MM.1S (cell line): ENCODE data around the gene CDKN2B-AS1.

Experiments
- DNase-seq: peaks from one replicate; pipeline ENCODE4 v3.0.0-alpha.2; 2015
- H2AFZ ChIP-seq: fragments of 300-600 bp; sonication (generic); 2 replicates; pipeline ENCODE4 v1.6.0; 2016; ENCODE audit warnings: antibody characterized with exemption, low read length
- H3F3A ChIP-seq: fragments of 300-600 bp; sonication (generic); 2 replicates; pipeline ENCODE4 v1.6.1; 2016; ENCODE audit warnings: mild to moderate bottlenecking, antibody characterized with exemption, low read length, moderate library complexity, mixed read lengths; ENCODE audit not compliant: insufficient read depth
- H3K27ac ChIP-seq: fragments of 300-600 bp; sonication (generic); 2 replicates; pipeline ENCODE4 v1.5.1; 2016; ENCODE audit warnings: mild to moderate bottlenecking, low read length
- H3K27me3 ChIP-seq: fragments of 300-600 bp; sonication (generic); replicated peaks from 2 replicates; pipeline ENCODE4 v1.6.0; 2016; ENCODE audit warnings: low read length; ENCODE audit not compliant: insufficient read depth
- H3K36me3 ChIP-seq: fragments of 300-600 bp; sonication (generic); replicated peaks from 2 replicates; pipeline ENCODE4 v1.6.1; 2016; ENCODE audit warnings: mild to moderate bottlenecking, low read length, mixed read lengths; ENCODE audit not compliant: insufficient read depth
- H3K4me1 ChIP-seq: fragments of 300-600 bp; sonication (generic); 2 replicates; pipeline ENCODE4 v1.6.1; 2016; ENCODE audit warnings: low read length, mixed read lengths
- H3K4me2 ChIP-seq: fragments of 300-600 bp; sonication (generic); 2 replicates; pipeline ENCODE4 v1.6.0; 2016; ENCODE audit warnings: low read depth, low read length
- H3K4me3 ChIP-seq: fragments of 300-600 bp; sonication (generic); 2 replicates; pipeline ENCODE4 v1.5.1; 2016; ENCODE audit warnings: low read length, mixed read lengths
- H3K79me2 ChIP-seq: fragments of 300-600 bp; sonication (generic); 2 replicates; pipeline ENCODE4 v1.6.1; 2016; ENCODE audit warnings: mixed run types, low read length, mixed read lengths
- H3K9ac ChIP-seq: fragments of 300-600 bp; sonication (generic); 2 replicates; pipeline ENCODE4 v1.6.1; 2016; ENCODE audit warnings: low read length, mixed read lengths
- H3K9me2 ChIP-seq: fragments of 300-600 bp; sonication (generic); replicated peaks from 2 replicates; pipeline ENCODE4 v1.6.1; 2016; ENCODE audit warnings: mild to moderate bottlenecking, low read length, mixed read lengths; ENCODE audit not compliant: insufficient read depth
- H3K9me3 ChIP-seq: fragments of 300-600 bp; sonication (generic); replicated peaks from 2 replicates; pipeline ENCODE4 v1.6.1; 2016; ENCODE audit warnings: mild to moderate bottlenecking, low read length, mixed read lengths; ENCODE audit not compliant: insufficient read depth
- H4K20me1 ChIP-seq: fragments of 300-600 bp; sonication (generic); 2 replicates; pipeline ENCODE4 v1.6.1; 2016; ENCODE audit warnings: mild to moderate bottlenecking, low read length, moderate library complexity, mixed read lengths; ENCODE audit not compliant: insufficient read depth
- EZH2 ChIP-seq: fragments of 300-600 bp; sonication (generic); optimal IDR thresholded peaks from 2 replicates; pipeline ENCODE3; 2017; ENCODE audit warnings: low read depth, mild to moderate bottlenecking, antibody characterized with exemption, low read length, mixed read lengths
- EZH2phosphoT487 ChIP-seq: fragments of 300-600 bp; sonication (generic); IDR thresholded peaks from 2 replicates; pipeline ENCODE4 v1.6.1; 2018; ENCODE audit warnings: antibody characterized with exemption, low read length
- TF ChIP-seq, protein P1 (sequence below): fragments of 300-600 bp; sonication (generic); IDR thresholded peaks from 2 replicates; pipeline ENCODE4 v1.5.1; 2016; ENCODE audit warnings: antibody characterized with exemption, low read length, mixed read lengths

CDKN2B-AS1 gene

DNA sequence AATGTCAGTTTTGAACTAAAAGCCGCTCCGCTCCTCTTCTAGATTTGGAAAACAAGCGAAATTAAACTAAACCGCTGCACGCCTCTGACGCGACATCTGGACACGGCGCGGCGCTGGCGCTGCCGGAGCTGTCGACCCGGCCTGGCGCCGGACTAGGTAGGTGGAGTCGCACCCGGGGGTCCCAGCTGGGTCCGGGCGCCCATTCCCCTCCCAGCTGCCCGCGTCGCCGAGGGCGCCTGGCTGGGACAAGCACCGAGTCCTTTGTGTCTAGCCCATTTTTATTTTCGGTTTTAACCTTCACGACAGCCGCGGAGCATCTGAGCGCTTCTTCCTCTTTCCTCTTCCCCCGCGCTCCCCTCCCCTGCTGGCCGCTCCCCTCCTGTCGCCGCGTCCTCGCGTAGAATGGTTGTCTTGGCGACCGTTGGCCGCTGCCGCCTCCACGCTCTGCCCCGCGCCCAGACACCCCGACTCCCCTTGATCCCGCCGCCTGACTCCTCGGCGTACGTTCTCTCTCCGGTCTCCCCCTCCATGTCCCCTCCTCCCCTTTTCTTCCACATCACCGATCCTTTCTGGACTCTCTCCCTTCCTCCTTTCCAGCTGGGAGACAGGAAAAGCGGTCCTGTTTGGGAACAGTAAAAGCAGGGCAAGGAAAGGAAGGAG, 545 bp downstream of the CDKN2B-AS1 start:
- Histone ChIP-seq H3K4me3 (no peak overlapping the region), H2AFZ (no peak overlapping the region), H3K9ac (no peak overlapping the region), H3F3A (no peaks in the 10 kb centered on the region), H3K79me2 (no peaks in the 10 kb centered on the region), H3K9me3 (no peaks in the 10 kb centered on the region), H3K27me3 (no peaks in the 10 kb centered on the region), H4K20me1 (no peaks in the 10 kb centered on the region), H3K4me1 (no peaks in the 10 kb centered on the region), H3K9me2 (no peaks in the 10 kb centered on the region), H3K27ac (peak overlapping the region; percentile 16; the same call in 1 of the 2 replicates), H3K4me2 (no peak overlapping the region), H3K36me3 (no peaks in the 10 kb centered on the region)
- TF ChIP-seq EZH2, result no peak
- TF ChIP-seq EZH2phosphoT487, result no peak
- TF ChIP-seq, protein P1, sequence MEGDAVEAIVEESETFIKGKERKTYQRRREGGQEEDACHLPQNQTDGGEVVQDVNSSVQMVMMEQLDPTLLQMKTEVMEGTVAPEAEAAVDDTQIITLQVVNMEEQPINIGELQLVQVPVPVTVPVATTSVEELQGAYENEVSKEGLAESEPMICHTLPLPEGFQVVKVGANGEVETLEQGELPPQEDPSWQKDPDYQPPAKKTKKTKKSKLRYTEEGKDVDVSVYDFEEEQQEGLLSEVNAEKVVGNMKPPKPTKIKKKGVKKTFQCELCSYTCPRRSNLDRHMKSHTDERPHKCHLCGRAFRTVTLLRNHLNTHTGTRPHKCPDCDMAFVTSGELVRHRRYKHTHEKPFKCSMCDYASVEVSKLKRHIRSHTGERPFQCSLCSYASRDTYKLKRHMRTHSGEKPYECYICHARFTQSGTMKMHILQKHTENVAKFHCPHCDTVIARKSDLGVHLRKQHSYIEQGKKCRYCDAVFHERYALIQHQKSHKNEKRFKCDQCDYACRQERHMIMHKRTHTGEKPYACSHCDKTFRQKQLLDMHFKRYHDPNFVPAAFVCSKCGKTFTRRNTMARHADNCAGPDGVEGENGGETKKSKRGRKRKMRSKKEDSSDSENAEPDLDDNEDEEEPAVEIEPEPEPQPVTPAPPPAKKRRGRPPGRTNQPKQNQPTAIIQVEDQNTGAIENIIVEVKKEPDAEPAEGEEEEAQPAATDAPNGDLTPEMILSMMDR, result no peak
- DNase-seq, result no peak

DNA sequence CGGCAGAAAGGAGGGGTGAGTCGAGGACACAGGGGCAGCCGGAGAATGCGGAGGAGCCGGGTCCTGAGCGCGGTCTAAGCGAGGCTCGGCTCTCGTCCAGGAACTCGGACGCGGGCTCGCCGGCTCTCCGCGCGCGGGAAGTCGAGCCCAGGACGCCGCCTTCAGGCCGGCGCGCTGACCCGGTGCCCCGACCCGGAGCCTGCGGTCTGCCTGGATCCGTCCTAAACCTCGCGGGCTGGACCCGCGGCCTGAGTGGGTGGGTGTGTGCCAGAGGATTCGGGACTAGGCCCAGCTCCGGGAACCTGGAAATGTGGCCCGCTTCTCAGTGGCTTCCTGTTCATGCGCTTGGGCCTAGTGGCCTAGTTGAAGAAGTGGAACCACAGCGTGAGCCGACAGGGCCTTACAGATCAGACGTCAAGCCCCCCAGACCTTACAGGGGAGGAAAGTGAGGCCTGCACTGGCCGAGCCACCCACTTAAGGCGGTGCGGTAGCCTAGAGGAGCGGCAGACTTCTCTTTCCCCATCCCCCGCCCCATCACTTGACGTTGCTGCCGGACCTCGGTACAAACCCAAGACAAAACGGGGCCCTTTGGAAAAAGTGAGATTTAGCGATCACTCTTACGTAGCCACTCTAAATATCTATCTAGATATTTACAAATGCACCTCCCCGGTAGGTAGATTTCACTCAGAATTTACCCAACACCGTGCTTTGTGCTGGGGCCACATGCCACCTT, 1.2 kb downstream of the CDKN2B-AS1 start:
- no peak overlapping the region for H3K4me2 ChIP-seq
- H3K27me3 ChIP-seq, result no peaks in the 10 kb centered on the region
- no peak overlapping the region for H3K9ac ChIP-seq
- no peaks in the 10 kb centered on the region for H3K4me1 ChIP-seq
- no peaks in the 10 kb centered on the region for H3K36me3 ChIP-seq
- H3K79me2 ChIP-seq, result no peaks in the 10 kb centered on the region
- H3K4me3 ChIP-seq, result no peak overlapping the region
- TF ChIP-seq EZH2 (no peak), EZH2phosphoT487 (no peak)
- TF ChIP-seq, protein P1, result no peak
- H3K27ac ChIP-seq, result no peak overlapping the region
- H3K9me3 ChIP-seq, result no peaks in the 10 kb centered on the region
- H2AFZ ChIP-seq, result no peak overlapping the region
- DNase-seq, result no peak
- no peaks in the 10 kb centered on the region for H3K9me2 ChIP-seq
- no peaks in the 10 kb centered on the region for H3F3A ChIP-seq
- no peaks in the 10 kb centered on the region for H4K20me1 ChIP-seq

DNA sequence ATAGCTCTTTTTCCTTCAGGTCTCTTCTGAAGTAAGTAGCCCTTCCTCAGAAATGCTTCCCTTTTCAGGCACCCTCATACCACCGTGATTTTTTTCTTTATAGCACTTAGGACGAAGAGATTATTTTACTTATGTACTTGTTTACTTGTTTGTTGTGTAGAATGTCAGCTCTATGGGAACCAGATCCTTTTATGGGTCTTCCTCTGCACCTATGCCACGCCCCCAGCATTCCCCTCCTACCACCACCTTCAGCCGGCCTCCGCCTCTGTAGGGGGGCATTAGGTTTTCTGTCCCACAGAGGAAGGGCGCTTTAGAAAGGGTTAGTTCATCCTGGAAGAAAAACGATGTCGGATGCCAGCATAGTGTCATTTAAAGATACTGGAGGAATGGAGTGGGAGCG, 1.8 kb downstream of the CDKN2B-AS1 start:
- TF ChIP-seq EZH2phosphoT487 (no peak), EZH2 (no peak)
- TF ChIP-seq, protein P1, result no peak
- no peaks in the 10 kb centered on the region for H3K36me3 ChIP-seq
- H3K27ac ChIP-seq, result no peak overlapping the region
- H3K27me3 ChIP-seq, result no peaks in the 10 kb centered on the region
- no peak overlapping the region for H2AFZ ChIP-seq
- no peaks in the 10 kb centered on the region for H3F3A ChIP-seq
- no peaks in the 10 kb centered on the region for H3K9me2 ChIP-seq
- H3K9ac ChIP-seq, result no peak overlapping the region
- H3K4me2 ChIP-seq, result no peak overlapping the region
- H3K9me3 ChIP-seq, result no peaks in the 10 kb centered on the region
- H4K20me1 ChIP-seq, result no peaks in the 10 kb centered on the region
- no peak overlapping the region for H3K4me3 ChIP-seq
- no peak for DNase-seq
- H3K4me1 ChIP-seq, result no peaks in the 10 kb centered on the region
- no peaks in the 10 kb centered on the region for H3K79me2 ChIP-seq
